OCI-LY7 (cell line): Measurements from ENCODE around the gene ABCC3. TPM values are rescaled to one million over a fixed set of nuclear protein-coding genes. Genes with fewer than 3 reads are reported as not detected.

Experiments used
- BruUV-seq: library from RNA; stranded (reverse); fragments of 400-500 nt; replicated peaks from 2 replicates; lab custom pipeline; 2021; lab: Mats Ljungman, UMichigan
- CTCF ChIA-PET: fragments of 300-600 bp; sonication (Branson Sonifier 250); formaldehyde crosslinking; loops from one replicate; lab custom pipeline; 2022; ENCODE audit warnings: antibody characterized with exemption; ENCODE audit not compliant: unreplicated experiment; lab: Charles Lee
- POLR2A ChIA-PET: fragments of 300-600 bp; sonication (Branson Sonifier 250); formaldehyde crosslinking; loops from one replicate; lab custom pipeline; 2022; ENCODE audit warnings: antibody characterized with exemption; lab: Charles Lee
- DNase-seq: peaks from one replicate; pipeline ENCODE4 v3.0.0-alpha.2; 2015; ENCODE audit warnings: low spot score
- H2AFZ ChIP-seq: fragments of 200-600 bp; sonication (generic), shearing (Covaris generic); 2 replicates; pipeline ENCODE4 v1.6.1; 2014; ENCODE audit warnings: mild to moderate bottlenecking, antibody characterized with exemption, low read length, moderate library complexity
- H3K27ac ChIP-seq: fragments of 200-600 bp; sonication (generic); 2 replicates; pipeline ENCODE4 v1.5.1; 2014; ENCODE audit warnings: mixed run types, low read depth, mild to moderate bottlenecking, moderate library complexity, low read length, inconsistent platforms; ENCODE audit not compliant: poor library complexity, severe bottlenecking
- H3K36me3 ChIP-seq: fragments of 200-600 bp; sonication (generic); 2 replicates; pipeline ENCODE4 v1.6.1; 2014; ENCODE audit warnings: mild to moderate bottlenecking, antibody characterized with exemption, low read length, moderate library complexity, mixed read lengths; ENCODE audit not compliant: insufficient read depth
- H3K4me1 ChIP-seq: fragments of 200-600 bp; sonication (generic); 2 replicates; pipeline ENCODE4 v1.5.1; 2014; ENCODE audit warnings: mild to moderate bottlenecking, low read length; ENCODE audit not compliant: insufficient read depth, poor library complexity, severe bottlenecking
- H3K4me2 ChIP-seq: fragments of 200-600 bp; sonication (generic); 2 replicates; pipeline ENCODE4 v1.6.1; 2014; ENCODE audit warnings: mild to moderate bottlenecking, low read length
- H3K4me3 ChIP-seq: fragments of 200-600 bp; sonication (generic); 2 replicates; pipeline ENCODE4 v1.5.1; 2014; ENCODE audit warnings: mild to moderate bottlenecking, low read depth, low read length; ENCODE audit not compliant: poor library complexity, severe bottlenecking
- H3K79me2 ChIP-seq: fragments of 200-600 bp; sonication (generic); 2 replicates; pipeline ENCODE4 v1.6.1; 2016; ENCODE audit warnings: low read depth, mild to moderate bottlenecking, low read length, moderate library complexity, mixed read lengths; ENCODE audit not compliant: insufficient read depth
- H3K9me2 ChIP-seq: fragments of 200-600 bp; sonication (generic); 2 replicates; pipeline ENCODE4 v1.6.1; 2016; ENCODE audit warnings: mild to moderate bottlenecking, low read length, mixed read lengths; ENCODE audit not compliant: insufficient read depth
- H3K9me3 ChIP-seq: fragments of 200-600 bp; sonication (generic); 2 replicates; pipeline ENCODE4 v1.6.1; 2014; ENCODE audit warnings: mild to moderate bottlenecking, mixed run types, low read length, mixed read lengths
- H4K20me1 ChIP-seq: fragments of 200-600 bp; sonication (generic); 2 replicates; pipeline ENCODE4 v1.6.1; 2014; ENCODE audit warnings: mild to moderate bottlenecking, antibody characterized with exemption, low read length, moderate library complexity, mixed read lengths; ENCODE audit not compliant: insufficient read depth
- EZH2phosphoT487 ChIP-seq: fragments of 200-600 bp; sonication (generic); IDR thresholded peaks from 2 replicates; pipeline ENCODE4 v1.6.1; 2018; ENCODE audit warnings: low read depth, borderline replicate concordance, mild to moderate bottlenecking, mixed run types, antibody characterized with exemption, low read length, moderate library complexity, mixed read lengths
- intact Hi-C: fragments of 100-400 bp; cut with micrococcal nuclease; formaldehyde crosslinking; loops from one replicate; pipeline ENCODE4 v1.10.0; 2022; ENCODE audit not compliant: unreplicated experiment
- total RNA-seq, 2 experiments: library from RNA; depleted of rRNA in 1 of 2; stranded (reverse); fragments of >200 nt in 1 of 2; shearing (Covaris generic) in 1 of 2; gene quantifications; 2 replicates each; pipeline ENCODE4 v1.2.3, GENCODE V29; 2014 to 2022
- TF ChIP-seq, protein P1 (sequence below): fragments of 200-600 bp; sonication (generic); conservative IDR thresholded peaks from 2 replicates; pipeline ENCODE4 v1.5.1; 2014; ENCODE audit warnings: mild to moderate bottlenecking, antibody characterized with exemption, low read length, moderate library complexity, mixed read lengths

Gene ABCC3
- total RNA-seq, 2 experiments from 2014 or later, result not detected

- TF ChIP-seq, protein P1, sequence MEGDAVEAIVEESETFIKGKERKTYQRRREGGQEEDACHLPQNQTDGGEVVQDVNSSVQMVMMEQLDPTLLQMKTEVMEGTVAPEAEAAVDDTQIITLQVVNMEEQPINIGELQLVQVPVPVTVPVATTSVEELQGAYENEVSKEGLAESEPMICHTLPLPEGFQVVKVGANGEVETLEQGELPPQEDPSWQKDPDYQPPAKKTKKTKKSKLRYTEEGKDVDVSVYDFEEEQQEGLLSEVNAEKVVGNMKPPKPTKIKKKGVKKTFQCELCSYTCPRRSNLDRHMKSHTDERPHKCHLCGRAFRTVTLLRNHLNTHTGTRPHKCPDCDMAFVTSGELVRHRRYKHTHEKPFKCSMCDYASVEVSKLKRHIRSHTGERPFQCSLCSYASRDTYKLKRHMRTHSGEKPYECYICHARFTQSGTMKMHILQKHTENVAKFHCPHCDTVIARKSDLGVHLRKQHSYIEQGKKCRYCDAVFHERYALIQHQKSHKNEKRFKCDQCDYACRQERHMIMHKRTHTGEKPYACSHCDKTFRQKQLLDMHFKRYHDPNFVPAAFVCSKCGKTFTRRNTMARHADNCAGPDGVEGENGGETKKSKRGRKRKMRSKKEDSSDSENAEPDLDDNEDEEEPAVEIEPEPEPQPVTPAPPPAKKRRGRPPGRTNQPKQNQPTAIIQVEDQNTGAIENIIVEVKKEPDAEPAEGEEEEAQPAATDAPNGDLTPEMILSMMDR, result no peak
- ChIA-PET CTCF (no interaction called here), POLR2A (no interaction called here)
- H2AFZ ChIP-seq, result no peak overlapping the region
- intact Hi-C loops, result no loop called here
- H3K9me3 ChIP-seq, result no peaks in the 10 kb centered on the region
- no peak overlapping the region for H3K4me2 ChIP-seq
- DNase-seq, result peak; percentile 30
- H4K20me1 ChIP-seq, result no peaks in the 10 kb centered on the region
- no TSS peak for BruUV-seq
- H3K4me1 ChIP-seq, result peaks cover 32% of the 10 kb centered on the region
- no peak overlapping the region for H3K27ac ChIP-seq
- H3K79me2 ChIP-seq, result peaks cover 32% of the 10 kb centered on the region
- peaks cover 9% of the 10 kb centered on the region for H3K36me3 ChIP-seq
- H3K4me3 ChIP-seq, result no peak overlapping the region
- H3K9me2 ChIP-seq, result no peaks in the 10 kb centered on the region
These were observed 75.3 kb downstream of the ABCC3 start for GRCh38 chr17:50710025-50710424.

GRCh38 chr17:50710650-50711049, 76.0 kb downstream of the ABCC3 start:
- intact Hi-C loops, result no loop called here
- ChIA-PET POLR2A (no interaction called here), CTCF (no interaction called here)
- DNase-seq, result no peak
- Histone ChIP-seq H3K4me1 (peaks cover 32% of the 10 kb centered on the region), H3K4me2 (no peak overlapping the region), H4K20me1 (no peaks in the 10 kb centered on the region), H3K27ac (no peak overlapping the region), H3K4me3 (no peak overlapping the region), H3K9me3 (no peaks in the 10 kb centered on the region), H3K79me2 (peaks cover 26% of the 10 kb centered on the region), H3K36me3 (peaks cover 3% of the 10 kb centered on the region), H2AFZ (no peak overlapping the region), H3K9me2 (no peaks in the 10 kb centered on the region)
- no TSS peak for BruUV-seq
- TF ChIP-seq EZH2phosphoT487, result no peak
- TF ChIP-seq, protein P1, result no peak

- H3K4me2 ChIP-seq, result no peak overlapping the region
- DNase-seq, result no peak
- no peaks in the 10 kb centered on the region for H3K9me3 ChIP-seq
- no peak overlapping the region for H3K27ac ChIP-seq
- CTCF ChIA-PET, result no interaction called here
- H3K36me3 ChIP-seq, result no peaks in the 10 kb centered on the region
- peaks cover 7% of the 10 kb centered on the region; the same call in 1 of the 2 replicates for H3K79me2 ChIP-seq
- no peak overlapping the region for H2AFZ ChIP-seq
- TF ChIP-seq, protein P1, result no peak
- no peak for TF ChIP-seq EZH2phosphoT487
- peaks cover 25% of the 10 kb centered on the region for H3K4me1 ChIP-seq
- intact Hi-C loops, result no loop called here
- H3K4me3 ChIP-seq, result no peak overlapping the region
- no peaks in the 10 kb centered on the region for H3K9me2 ChIP-seq
- no TSS peak for BruUV-seq
- no peaks in the 10 kb centered on the region for H4K20me1 ChIP-seq
- POLR2A ChIA-PET, result no interaction called here
These were observed 78.0 kb downstream of the ABCC3 start for GRCh38 chr17:50712641-50713040.
